CD4-positive, alpha-beta T cell (primary cell): ENCODE results near the gene NEK7. TPM values are rescaled to one million over a fixed set of nuclear protein-coding genes. Genes with fewer than 3 reads are reported as not detected.

Experiments
- ATAC-seq: fragments of 200-7000 bp; cut with Tn5 transposase; one replicate; pipeline ENCODE4 v1.10.0; 2022; ENCODE audit warnings: mild to moderate bottlenecking; ENCODE audit not compliant: poor library complexity
- CTCF ChIA-PET: fragments of 350-600 bp; sonication (Branson Sonifier 250); formaldehyde crosslinking; loops from one replicate; lab custom pipeline; 2021; ENCODE audit warnings: antibody characterized with exemption, inconsistent platforms; lab: Charles Lee
- POLR2A ChIA-PET: fragments of 350-600 bp; sonication (Branson Sonifier 250); formaldehyde crosslinking; loops from one replicate; lab custom pipeline; 2021; ENCODE audit warnings: antibody characterized with exemption, inconsistent platforms; lab: Charles Lee
- DNase-seq, 14 experiments: peaks; one replicate each; pipeline ENCODE4 v3.0.0-alpha.2; 2013 to 2020; ENCODE audit warnings: mixed read lengths in 2 of 14
- H3K27ac ChIP-seq, 2 donors: one replicate each; pipeline versions ENCODE4 v1.5.1 to v1.7.0; 2013; ENCODE audit warnings: low read length in 2 of 2, low read depth in 1 of 2, mild to moderate bottlenecking in 1 of 2
- H3K27me3 ChIP-seq, 2 experiments: 1 replicate in 1 of 2; 2 replicates in 1 of 2; pipeline versions ENCODE4 v1.6.1 to v1.7.0; 2013; ENCODE audit warnings: low read length in 2 of 2, control low read depth in 1 of 2, mild to moderate bottlenecking in 1 of 2, moderate library complexity in 1 of 2; ENCODE audit not compliant: insufficient read depth in 2 of 2, control insufficient read depth in 1 of 2
- H3K36me3 ChIP-seq: one replicate; pipeline ENCODE4 v1.6.1; 2013; ENCODE audit warnings: low read length, control low read depth; ENCODE audit not compliant: insufficient read depth
- H3K4me1 ChIP-seq: one replicate; pipeline ENCODE4 v1.6.1; 2013; ENCODE audit warnings: low read length, control low read depth; ENCODE audit not compliant: insufficient read depth
- H3K4me3 ChIP-seq: one replicate; pipeline ENCODE4 v1.5.1; 2013; ENCODE audit warnings: mild to moderate bottlenecking, low read length, moderate library complexity
- H3K9me3 ChIP-seq, 2 experiments: 1 replicate in 1 of 2; 2 replicates in 1 of 2; pipeline versions ENCODE4 v1.6.1 to v1.7.0; 2013; ENCODE audit warnings: low read length in 2 of 2, mild to moderate bottlenecking in 2 of 2, control low read depth in 1 of 2, moderate library complexity in 1 of 2; ENCODE audit not compliant: control insufficient read depth in 1 of 2, insufficient read depth in 1 of 2
- H3K27ac Mint-ChIP-seq: one replicate; pipeline ENCODE4 v1.8.0; 2020; ENCODE audit warnings: mixed read lengths
- H3K27me3 Mint-ChIP-seq: one replicate; pipeline ENCODE4 v1.8.0; 2021; ENCODE audit warnings: mixed read lengths
- H3K36me3 Mint-ChIP-seq: one replicate; pipeline ENCODE4 v1.8.0; 2021; ENCODE audit warnings: low read depth, mixed read lengths
- H3K4me1 Mint-ChIP-seq: one replicate; pipeline ENCODE4 v1.8.0; 2021; ENCODE audit warnings: low read depth, mixed read lengths
- H3K4me3 Mint-ChIP-seq: one replicate; pipeline ENCODE4 v1.8.0; 2020; ENCODE audit warnings: mild to moderate bottlenecking, mixed read lengths
- H3K9me3 Mint-ChIP-seq: one replicate; pipeline ENCODE4 v1.8.0; 2020; ENCODE audit warnings: mixed read lengths
- intact Hi-C, 2 experiments: fragments of 100-400 bp; cut with DNase I in 1 of 2; cut with micrococcal nuclease in 1 of 2; formaldehyde crosslinking; loops; one replicate each; pipeline versions ENCODE4 v1.15.1 to v1.9.0; 2023 to 2025; cut with DNase I, micrococcal nuclease
- total RNA-seq, 174 experiments: library from RNA in 2 of 174; stranded (reverse) in 2 of 174; gene quantifications; one replicate each; pipeline ENCODE4 v1.2.3 and lab custom pipeline; 2021 to 2026
- TF ChIP-seq, protein P1 (sequence below): fragments of 200-600 bp; IDR thresholded peaks from one replicate; pipeline ENCODE4 v1.8.0; 2022; ENCODE audit warnings: antibody characterized with exemption, mild to moderate bottlenecking

The NEK7 gene
- total RNA-seq, 2 experiments from 2014 or later: 11.8 to 13.0 TPM

GRCh38 chr1:198167436-198167934 is 10.7 kb downstream of the NEK7 start:
- CTCF ChIA-PET: interaction anchor here (1.6 to 3.9 kb wide), 2 partner anchors 9 to 11 kb away, joined by 4 to 18 read pairs; no protein-coding TSS in a partner anchor
- peaks cover 64% of the 10 kb centered on the region for H3K4me1 ChIP-seq
- TF ChIP-seq, protein P1, sequence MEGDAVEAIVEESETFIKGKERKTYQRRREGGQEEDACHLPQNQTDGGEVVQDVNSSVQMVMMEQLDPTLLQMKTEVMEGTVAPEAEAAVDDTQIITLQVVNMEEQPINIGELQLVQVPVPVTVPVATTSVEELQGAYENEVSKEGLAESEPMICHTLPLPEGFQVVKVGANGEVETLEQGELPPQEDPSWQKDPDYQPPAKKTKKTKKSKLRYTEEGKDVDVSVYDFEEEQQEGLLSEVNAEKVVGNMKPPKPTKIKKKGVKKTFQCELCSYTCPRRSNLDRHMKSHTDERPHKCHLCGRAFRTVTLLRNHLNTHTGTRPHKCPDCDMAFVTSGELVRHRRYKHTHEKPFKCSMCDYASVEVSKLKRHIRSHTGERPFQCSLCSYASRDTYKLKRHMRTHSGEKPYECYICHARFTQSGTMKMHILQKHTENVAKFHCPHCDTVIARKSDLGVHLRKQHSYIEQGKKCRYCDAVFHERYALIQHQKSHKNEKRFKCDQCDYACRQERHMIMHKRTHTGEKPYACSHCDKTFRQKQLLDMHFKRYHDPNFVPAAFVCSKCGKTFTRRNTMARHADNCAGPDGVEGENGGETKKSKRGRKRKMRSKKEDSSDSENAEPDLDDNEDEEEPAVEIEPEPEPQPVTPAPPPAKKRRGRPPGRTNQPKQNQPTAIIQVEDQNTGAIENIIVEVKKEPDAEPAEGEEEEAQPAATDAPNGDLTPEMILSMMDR: no peak

GRCh38 chr1:198168227-198168626 is 11.4 kb downstream of the NEK7 start:
- Mint-ChIP-seq H3K9me3 (no peaks in the 10 kb centered on the region), H3K27me3 (no peaks in the 10 kb centered on the region), H3K4me3 (peak overlapping the region; percentile 74), H3K4me1 (peaks cover 94% of the 10 kb centered on the region), H3K27ac (peak overlapping the region; percentile 88), H3K36me3 (no peaks in the 10 kb centered on the region)
- DNase-seq: no peak
- intact Hi-C loops: loop anchor here (10.0 kb wide), 3 partner anchors 357 to 767 kb away; no protein-coding TSS in a partner anchor
- POLR2A ChIA-PET: interaction anchor here (1.0 to 15.1 kb wide), 5 partner anchors 10 to 20 kb away, joined by 4 to 160 read pairs (median 4); partner anchors contain the start of gene NEK7
- H3K4me3 ChIP-seq: no peak overlapping the region
- TF ChIP-seq, protein P1: no peak
- CTCF ChIA-PET: interaction anchor here (1.6 to 3.9 kb wide), 2 partner anchors 9 to 12 kb away, joined by 4 to 18 read pairs; no protein-coding TSS in a partner anchor
- peak overlapping the region; percentile 18 to 79 for H3K27ac ChIP-seq
- H3K9me3 ChIP-seq: no peaks in the 10 kb centered on the region
- no peak for ATAC-seq
- no peaks in the 10 kb centered on the region for H3K27me3 ChIP-seq
- H3K4me1 ChIP-seq: peaks cover 63% of the 10 kb centered on the region
- H3K36me3 ChIP-seq: no peaks in the 10 kb centered on the region

More at GRCh38 chr1:198167436-198167934, 10.7 kb downstream of the NEK7 start:
- H3K9me3 ChIP-seq: no peaks in the 10 kb centered on the region
- H3K27me3 ChIP-seq: no peaks in the 10 kb centered on the region
- H3K27ac ChIP-seq: peak overlapping the region; percentile 57 to 79
- no peaks in the 10 kb centered on the region for H3K36me3 ChIP-seq
- POLR2A ChIA-PET: interaction anchor here (1.0 to 15.1 kb wide), 6 partner anchors 8 to 21 kb away, joined by 4 to 160 read pairs (median 6); partner anchors contain the start of gene NEK7
- Mint-ChIP-seq H3K36me3 (no peaks in the 10 kb centered on the region), H3K27me3 (no peaks in the 10 kb centered on the region), H3K9me3 (no peaks in the 10 kb centered on the region), H3K4me1 (peaks cover 91% of the 10 kb centered on the region), H3K27ac (peak overlapping the region; percentile 88), H3K4me3 (peak overlapping the region; percentile 74)
- intact Hi-C loops: loop anchor here (10.0 kb wide), 3 partner anchors 357 to 767 kb away; no protein-coding TSS in a partner anchor
- H3K4me3 ChIP-seq: peak overlapping the region; percentile 24
- peak; percentile 48 for ATAC-seq
- DNase-seq: peak in 5 of 14 experiments; percentile 16 to 85 (median 63)

GRCh38 chr1:198169672-198170071 is 12.9 kb downstream of the NEK7 start:
- H3K27ac Mint-ChIP-seq: peak overlapping the region; percentile 88
- intact Hi-C loops: loop anchor here (10.0 kb wide), 4 partner anchors 355 to 765 kb away; partner anchors contain the start of gene DENND1B (in 1 of the 2)
- TF ChIP-seq, protein P1: no peak
- no peaks in the 10 kb centered on the region for H3K27me3 Mint-ChIP-seq
- H3K4me1 Mint-ChIP-seq: peaks cover 92% of the 10 kb centered on the region
- Histone ChIP-seq H3K9me3 (no peaks in the 10 kb centered on the region), H3K4me3 (no peak overlapping the region), H3K36me3 (no peaks in the 10 kb centered on the region), H3K4me1 (peaks cover 60% of the 10 kb centered on the region), H3K27me3 (no peaks in the 10 kb centered on the region), H3K27ac (peak overlapping the region in 1 of 2 donors; percentile 79)
- no peaks in the 10 kb centered on the region for H3K9me3 Mint-ChIP-seq
- POLR2A ChIA-PET: interaction anchor here (1.1 to 15.1 kb wide), 2 partner anchors 11 to 16 kb away, joined by 3 to 160 read pairs; partner anchors contain the start of gene NEK7
- DNase-seq (no peak), ATAC-seq (no peak)
- peak overlapping the region; percentile 49 for H3K4me3 Mint-ChIP-seq
- no peaks in the 10 kb centered on the region for H3K36me3 Mint-ChIP-seq
- CTCF ChIA-PET: interaction anchor here (1.8 to 3.9 kb wide), 2 partner anchors 11 to 14 kb away, joined by 4 to 18 read pairs; no protein-coding TSS in a partner anchor
